Sigmoid colon (tissue), 7 donors: ENCODE measurements around the gene ZNF474. TPM values are rescaled to one million over a fixed set of nuclear protein-coding genes. Genes with fewer than 3 reads are reported as not detected.

Experiments
- DNase-seq: peaks from one replicate; pipeline ENCODE4 v3.0.0-alpha.2; 2019
- H3K27ac ChIP-seq, 4 donors: fragments of 200-600 bp; sonication (generic); one replicate each; pipeline ENCODE4 v1.5.1; 2016 to 2019; ENCODE audit warnings: mild to moderate bottlenecking in 1 of 4
- H3K27me3 ChIP-seq, 3 donors: fragments of 200-600 bp; sonication (generic); one replicate each; pipeline ENCODE4 v1.5.1; 2019; ENCODE audit warnings: mild to moderate bottlenecking in 1 of 3
- H3K36me3 ChIP-seq, 4 donors: fragments of 200-600 bp; sonication (generic); one replicate each; pipeline ENCODE4 v1.5.1; 2016 to 2019
- H3K4me1 ChIP-seq, 4 donors: fragments of 200-600 bp; sonication (generic); one replicate each; pipeline ENCODE4 v1.5.1; 2017 to 2019
- H3K4me3 ChIP-seq, 4 donors: fragments of 200-600 bp; sonication (generic); one replicate each; pipeline ENCODE4 v1.5.1; 2017 to 2019; ENCODE audit warnings: mild to moderate bottlenecking in 2 of 4, moderate library complexity in 1 of 4
- H3K9me3 ChIP-seq, 4 donors: fragments of 200-600 bp in 3 of 4; sonication (generic) in 3 of 4; one replicate each; pipeline versions ENCODE4 v1.5.1 to v1.6.1; 2013 to 2019
- CTCF ChIP-seq, 4 experiments: fragments of 450-650 bp in 3 of 4; fragments of 200-600 bp in 1 of 4; IDR thresholded peaks; one replicate each; pipeline ENCODE4 v1.5.1; 2016 to 2019; ENCODE audit warnings: antibody characterized with exemption in 4 of 4, mild to moderate bottlenecking in 3 of 4, moderate library complexity in 2 of 4
- EP300 ChIP-seq, 4 donors: sonication (generic); formaldehyde crosslinking; IDR thresholded peaks; one replicate each; pipeline ENCODE4 v1.6.1; 2017; ENCODE audit warnings: antibody characterized with exemption in 4 of 4
- POLR2A ChIP-seq, 2 donors: fragments of 450-650 bp; IDR thresholded peaks; one replicate each; pipeline ENCODE4 v1.6.1; 2016; ENCODE audit warnings: antibody characterized with exemption in 2 of 2, mild to moderate bottlenecking in 2 of 2, moderate library complexity in 2 of 2
- POLR2AphosphoS5 ChIP-seq, 4 donors: sonication (generic); formaldehyde crosslinking; IDR thresholded peaks; one replicate each; pipeline ENCODE4 v1.6.1; 2017; ENCODE audit warnings: antibody characterized with exemption in 4 of 4
- WGBS, 2 donors: extraction: QIAGEN DNeasy Blood & Tissue Kit; methylation state at CpG; one replicate each; pipeline ENCODE4 v1.1.7; 2013; 5-methylcytosine and 5-hydroxymethylcytosine counted together
- intact Hi-C: fragments of 100-400 bp; cut with DNase I; formaldehyde crosslinking; loops from one replicate; pipeline ENCODE4 v1.15.1; 2023
- polyA plus RNA-seq, 3 donors: library from polyadenylated mRNA; stranded (reverse); fragments of 200-250 nt; gene quantifications; one replicate each; pipeline ENCODE4 v1.2.3, GENCODE V29; 2013
- total RNA-seq, 4 donors: library from RNA; depleted of rRNA; stranded (reverse); fragments of >200 nt; gene quantifications; one replicate each; pipeline ENCODE4 v1.1.0, GENCODE V29; 2016
- donor health status: healthy with polysubstance abuse.
- donor health status: Bipolar disorder and iron deficiency.
- donor health status: healthy.

ZNF474 gene
- total and polyA plus RNA-seq, 7 donors, result 0.07 to 0.28 (median 0.27) TPM; not detected in 4

- no peaks in the 10 kb centered on the region for H3K27me3 ChIP-seq
- no peak overlapping the region for H3K27ac ChIP-seq
- H3K4me1 ChIP-seq, result peaks cover 0 to 15% (median 10%) of the 10 kb centered on the region in 4 donors
- no peak for TF ChIP-seq POLR2AphosphoS5 (IDR thresholded peaks at IDR 0.05)
- TF ChIP-seq POLR2A (IDR thresholded peaks at IDR 0.05), result no peak
- intact Hi-C loops, result no loop called here
- H3K36me3 ChIP-seq, result no peaks in the 10 kb centered on the region
- 82 to 88% methylated on average over 4 of the region's 4 CpGs for WGBS, 2 donors
- H3K9me3 ChIP-seq, result no peaks in the 10 kb centered on the region
- no peak overlapping the region for H3K4me3 ChIP-seq
- no peak for DNase-seq
Measured at GRCh38 chr5:122169350-122170103, 40.2 kb downstream of the ZNF474 start.

- Histone ChIP-seq H3K27ac (no peak overlapping the region), H3K4me1 (peaks cover 0 to 6% (median 5%) of the 10 kb centered on the region in 4 donors), H3K9me3 (no peaks in the 10 kb centered on the region), H3K4me3 (no peak overlapping the region), H3K36me3 (no peaks in the 10 kb centered on the region), H3K27me3 (no peaks in the 10 kb centered on the region)
- intact Hi-C loops, result no loop called here
- 75 to 91% methylated on average over 4 of the region's 4 CpGs for WGBS, 2 donors
- TF ChIP-seq POLR2AphosphoS5 (IDR thresholded peaks at IDR 0.05) (no peak), EP300 (IDR thresholded peaks at IDR 0.05) (no peak), CTCF (IDR thresholded peaks at IDR 0.05) (no peak), POLR2A (IDR thresholded peaks at IDR 0.05) (no peak)
- no peak for DNase-seq
Measured at GRCh38 chr5:122170620-122171019, 41.3 kb downstream of the ZNF474 start.

- WGBS, 2 donors, result 92 to 93% methylated on average over 1 of the region's 1 CpG
- intact Hi-C loops, result no loop called here
Measured at GRCh38 chr5:122172207-122172606, 42.9 kb downstream of the ZNF474 start.

GRCh38 chr5:122173474-122174415 lies 44.4 kb downstream of the ZNF474 start:
- no peaks in the 10 kb centered on the region for H3K27me3 ChIP-seq
- 54 to 82% methylated on average over 5 of the region's 5 CpGs for WGBS, 2 donors

More at GRCh38 chr5:122172207-122172606, 42.9 kb downstream of the ZNF474 start:
- Histone ChIP-seq H3K4me1 (peaks cover 0 to 6% (median 0%) of the 10 kb centered on the region in 4 donors), H3K36me3 (no peaks in the 10 kb centered on the region), H3K4me3 (no peak overlapping the region), H3K27ac (no peak overlapping the region), H3K9me3 (no peaks in the 10 kb centered on the region), H3K27me3 (no peaks in the 10 kb centered on the region)
- no peak for DNase-seq
- TF ChIP-seq POLR2A (IDR thresholded peaks at IDR 0.05) (no peak), CTCF (IDR thresholded peaks at IDR 0.05) (no peak), POLR2AphosphoS5 (IDR thresholded peaks at IDR 0.05) (no peak), EP300 (IDR thresholded peaks at IDR 0.05) (no peak)

GRCh38 chr5:122175091-122175490 lies 45.7 kb downstream of the ZNF474 start:
- Histone ChIP-seq H3K27me3 (no peaks in the 10 kb centered on the region), H3K4me3 (no peak overlapping the region), H3K27ac (no peak overlapping the region), H3K36me3 (no peaks in the 10 kb centered on the region), H3K9me3 (no peaks in the 10 kb centered on the region), H3K4me1 (peaks cover 0 to 11% (median 2%) of the 10 kb centered on the region in 4 donors)
- intact Hi-C loops, result no loop called here
- no peak for DNase-seq
- 18 to 32% methylated on average over 1 of the region's 1 CpG for WGBS, 2 donors
- no peak for TF ChIP-seq EP300 (IDR thresholded peaks at IDR 0.05)
- TF ChIP-seq POLR2A (IDR thresholded peaks at IDR 0.05), result no peak
- no peak for TF ChIP-seq POLR2AphosphoS5 (IDR thresholded peaks at IDR 0.05)
- no peak for TF ChIP-seq CTCF (IDR thresholded peaks at IDR 0.05)

More at GRCh38 chr5:122173474-122174415, 44.4 kb downstream of the ZNF474 start:
- Histone ChIP-seq H3K27ac (no peak overlapping the region), H3K4me3 (no peak overlapping the region), H3K9me3 (no peaks in the 10 kb centered on the region), H3K36me3 (no peaks in the 10 kb centered on the region), H3K4me1 (peaks cover 0 to 11% (median 2%) of the 10 kb centered on the region in 4 donors)
- no peak for TF ChIP-seq POLR2AphosphoS5 (IDR thresholded peaks at IDR 0.05)
- no peak for DNase-seq
- intact Hi-C loops, result no loop called here
